HG03045 (cell line): ENCODE results near the gene NPDC1.

Experiments
- ATAC-seq: cut with Tn5 transposase; IDR thresholded peaks from one replicate; pipeline ENCODE4 v1.9.1; 2021; ENCODE audit warnings: mild to moderate bottlenecking, moderate library complexity; ENCODE audit not compliant: unreplicated experiment

NPDC1 gene

DNA sequence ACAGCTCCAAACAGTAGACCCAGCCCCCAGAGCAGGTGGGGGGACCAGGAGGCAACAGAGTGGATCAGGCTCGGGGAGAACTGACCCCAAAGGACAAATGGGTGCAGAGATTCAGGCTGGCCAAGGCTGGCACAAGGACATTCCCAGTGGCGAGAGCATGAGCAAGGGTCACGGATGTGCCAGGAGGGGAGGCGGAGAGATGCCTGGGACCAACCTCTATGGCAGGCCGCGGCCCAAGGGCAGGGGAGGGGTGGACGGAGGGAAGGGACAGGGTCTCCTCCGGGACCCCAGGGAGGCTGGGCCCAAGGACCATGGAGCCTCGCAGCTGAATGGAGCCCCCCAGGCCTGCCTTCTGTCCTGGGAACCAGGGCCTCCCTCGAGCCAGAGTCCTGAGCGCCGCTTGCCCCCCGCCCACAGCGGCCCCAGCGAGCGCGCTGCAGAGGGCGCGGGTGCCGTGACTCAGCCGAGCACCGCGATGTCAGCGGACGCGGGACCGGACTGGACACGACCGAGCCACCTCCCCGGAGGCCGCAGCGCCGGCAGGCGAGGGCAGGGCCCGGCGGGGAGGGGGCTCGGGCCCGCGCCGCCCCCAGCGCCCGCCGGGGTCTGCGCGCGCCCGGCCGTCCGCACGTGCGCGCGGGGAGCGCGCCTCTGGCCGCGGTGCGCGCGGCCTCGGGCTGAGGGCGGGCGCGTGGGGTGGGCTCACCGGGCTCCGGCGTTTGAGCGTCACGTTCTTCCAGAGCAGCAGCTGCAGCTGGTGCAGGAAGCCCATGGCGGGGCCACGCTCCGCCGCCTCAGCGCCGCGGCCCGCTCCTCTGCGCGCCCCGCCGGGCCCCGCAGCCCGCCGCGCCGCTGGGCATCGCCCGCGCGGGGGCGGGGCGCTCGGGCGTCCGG, 18.4 kb downstream of the NPDC1 start, which contains the start of gene ABCA2:
Gene ABCA2, minus strand, starts transcription at position 869 of the 894 bp plus-strand sequence. Its CDS starts 97 bp downstream, at position 772.
- no peak for ATAC-seq

GRCh38 chr9:137026828-137027227, 19.1 kb downstream of the NPDC1 start:
- ATAC-seq: no peak

DNA sequence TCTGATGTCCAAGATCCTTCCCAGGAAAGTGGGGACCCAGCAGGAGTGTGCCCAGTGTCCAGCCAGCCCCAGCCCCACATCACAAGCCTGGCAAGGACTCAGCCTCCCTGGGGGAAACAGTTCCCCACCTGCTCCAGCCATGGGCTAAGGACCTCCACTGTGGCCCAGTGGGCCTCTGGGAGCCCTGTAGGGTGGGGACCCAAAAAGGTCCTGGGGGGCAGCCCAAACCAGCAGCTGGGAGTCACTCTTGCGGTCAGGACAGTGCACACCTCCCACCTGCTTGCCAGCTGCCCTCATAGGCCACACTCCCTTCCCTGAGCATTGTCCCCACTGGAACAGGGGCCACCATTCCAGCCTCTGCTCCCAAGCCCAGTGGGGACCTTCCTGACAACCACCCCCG, 19.6 kb downstream of the NPDC1 start:
- no peak for ATAC-seq

DNA sequence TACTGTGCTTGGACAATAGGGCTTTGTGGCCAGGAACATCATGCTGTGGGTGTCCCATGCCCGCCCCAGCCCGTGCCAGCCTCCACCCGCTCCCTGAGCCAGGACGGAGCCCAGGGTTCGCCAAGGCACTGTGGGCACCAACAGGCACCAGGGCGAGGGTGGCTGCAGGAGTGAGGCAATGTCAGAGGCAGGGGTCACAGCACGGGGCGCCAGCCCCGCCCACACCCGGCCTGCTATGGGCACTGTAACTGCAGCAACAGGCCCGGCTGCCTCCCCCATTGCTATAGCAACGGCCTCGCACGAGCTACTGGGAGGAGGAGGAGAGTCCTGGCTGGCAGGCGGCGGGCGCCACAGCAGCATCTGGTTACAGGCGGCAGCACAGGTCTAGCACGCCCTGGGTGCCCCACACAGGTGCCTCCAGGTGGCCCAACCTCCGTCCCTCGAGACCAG, 20.4 kb downstream of the NPDC1 start:
- no peak for ATAC-seq

DNA sequence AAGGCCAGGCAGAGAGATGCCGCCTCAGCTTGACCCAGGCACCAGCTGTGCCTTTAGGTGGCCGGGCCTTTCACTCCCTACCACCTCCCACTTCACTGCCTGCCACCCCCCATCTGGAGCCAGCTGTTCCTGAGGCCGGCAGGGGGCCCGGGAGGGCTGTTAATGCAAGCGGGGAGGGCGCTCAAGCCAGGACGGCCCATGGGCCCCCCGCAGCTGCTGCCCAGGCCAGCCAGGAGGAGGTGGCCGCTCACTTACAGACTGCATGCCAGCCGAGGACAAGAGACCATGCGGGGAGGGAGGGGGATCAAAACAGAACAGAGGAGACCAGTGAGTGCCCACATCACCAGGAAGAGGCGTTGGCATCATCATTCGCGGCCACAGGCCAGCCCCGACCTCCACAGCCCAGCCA, 22.4 kb downstream of the NPDC1 start:
- no peak for ATAC-seq

GRCh38 chr9:137023157-137023556, 22.8 kb downstream of the NPDC1 start:
- no peak for ATAC-seq

GRCh38 chr9:137022662-137023008, 23.3 kb downstream of the NPDC1 start:
- ATAC-seq: no peak

- no peak for ATAC-seq
Measured at GRCh38 chr9:137021979-137022661, 23.9 kb downstream of the NPDC1 start.

DNA sequence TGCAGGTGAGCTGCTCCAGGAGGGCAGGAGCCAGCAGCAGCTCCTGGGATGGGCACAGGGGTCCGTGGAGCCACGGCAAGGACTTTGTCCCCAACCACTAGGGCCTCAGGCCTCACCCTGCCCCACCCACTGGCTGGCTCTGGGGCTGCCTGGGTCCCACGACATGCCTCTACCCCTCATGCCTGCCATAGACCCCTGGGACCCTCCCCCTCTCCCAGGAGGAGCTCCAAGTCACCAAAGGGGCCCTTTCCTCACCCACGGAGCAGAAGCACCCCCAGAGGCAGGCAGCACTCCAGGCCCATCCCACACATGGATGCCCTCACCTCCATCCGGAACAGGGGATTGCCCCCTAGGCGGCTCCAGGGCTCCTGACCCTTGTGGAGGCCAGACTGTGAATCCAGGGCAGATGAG, 24.4 kb downstream of the NPDC1 start:
- ATAC-seq: no peak

GRCh38 chr9:137020771-137021567, 25.0 kb downstream of the NPDC1 start:
- no peak for ATAC-seq

DNA sequence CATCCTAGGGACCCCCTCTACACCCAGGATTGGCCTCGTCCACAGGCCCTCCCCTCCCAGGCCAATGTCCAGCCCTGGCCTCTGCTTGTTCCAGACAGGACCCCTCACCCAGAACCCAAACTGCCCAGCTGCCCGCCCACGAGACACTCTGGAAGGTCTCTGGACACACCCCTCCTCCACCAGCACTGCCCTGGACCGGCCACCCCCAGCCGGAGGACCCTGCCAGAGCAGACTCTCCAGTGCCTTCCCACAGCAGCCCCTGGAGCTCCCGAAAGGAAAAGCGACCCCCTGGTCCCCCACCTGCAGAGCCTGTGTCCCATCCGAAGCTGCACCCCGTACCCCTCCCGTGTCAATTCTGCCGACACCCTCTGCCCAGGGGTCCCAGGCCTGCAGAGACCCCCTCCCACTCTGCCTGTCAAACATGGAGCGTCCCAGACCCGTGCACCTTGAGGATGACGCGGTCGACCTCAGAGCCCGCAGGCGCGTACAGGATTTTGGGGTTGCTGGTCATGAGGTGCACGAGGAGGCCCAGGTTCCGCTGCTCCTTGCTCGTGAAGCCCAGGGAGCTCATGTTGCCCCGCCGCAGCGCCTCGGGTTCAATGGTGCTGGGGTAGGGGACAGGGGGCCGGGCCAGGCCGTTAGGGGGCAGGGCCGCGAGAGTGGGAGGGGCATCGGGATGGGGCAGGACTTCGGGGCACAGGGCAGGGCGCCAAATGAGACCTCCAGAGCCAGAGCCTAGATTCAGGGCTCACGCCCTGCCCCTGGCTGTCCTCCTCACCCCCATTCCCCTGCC, 25.9 kb downstream of the NPDC1 start:
- no peak for ATAC-seq

DNA sequence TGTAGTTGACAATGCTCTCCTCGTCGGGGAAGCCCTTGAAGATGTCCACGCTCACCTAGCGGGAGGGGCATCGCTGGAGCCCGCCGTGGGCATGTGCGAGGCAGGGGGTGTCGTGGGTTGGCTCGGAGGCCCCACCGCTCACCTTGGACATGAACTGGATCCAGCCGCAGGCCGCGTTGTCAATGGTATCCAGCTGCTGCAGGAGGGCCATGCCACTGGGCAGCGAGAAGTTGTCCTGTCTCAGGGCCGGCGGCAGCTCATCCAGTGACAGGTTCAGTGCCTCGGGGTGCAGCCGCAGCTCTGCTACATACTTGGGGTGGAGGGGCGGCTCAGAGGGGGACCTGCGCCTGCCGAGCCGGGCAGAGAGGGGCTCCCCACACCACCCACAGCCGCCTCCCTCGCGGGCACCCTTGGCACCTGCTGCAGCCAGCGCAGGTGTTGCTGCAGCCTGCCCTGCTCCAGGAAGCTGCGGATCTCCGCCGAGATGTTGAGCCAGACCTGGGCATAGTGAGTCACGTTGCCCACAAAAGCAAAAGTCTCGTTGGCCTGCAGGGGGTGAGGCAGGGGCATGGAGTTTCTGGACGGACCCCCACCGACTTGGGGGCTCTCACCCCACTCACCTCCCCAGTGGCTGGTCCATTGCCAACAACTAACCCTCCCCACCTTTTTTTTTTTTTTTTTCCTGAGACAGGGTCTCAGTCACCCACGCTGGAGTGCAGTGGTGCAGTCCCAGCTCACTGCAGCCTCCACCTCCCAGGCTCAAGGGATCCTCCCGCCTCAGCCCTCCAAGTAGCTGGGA, 27.0 kb downstream of the NPDC1 start:
- ATAC-seq: no peak

DNA sequence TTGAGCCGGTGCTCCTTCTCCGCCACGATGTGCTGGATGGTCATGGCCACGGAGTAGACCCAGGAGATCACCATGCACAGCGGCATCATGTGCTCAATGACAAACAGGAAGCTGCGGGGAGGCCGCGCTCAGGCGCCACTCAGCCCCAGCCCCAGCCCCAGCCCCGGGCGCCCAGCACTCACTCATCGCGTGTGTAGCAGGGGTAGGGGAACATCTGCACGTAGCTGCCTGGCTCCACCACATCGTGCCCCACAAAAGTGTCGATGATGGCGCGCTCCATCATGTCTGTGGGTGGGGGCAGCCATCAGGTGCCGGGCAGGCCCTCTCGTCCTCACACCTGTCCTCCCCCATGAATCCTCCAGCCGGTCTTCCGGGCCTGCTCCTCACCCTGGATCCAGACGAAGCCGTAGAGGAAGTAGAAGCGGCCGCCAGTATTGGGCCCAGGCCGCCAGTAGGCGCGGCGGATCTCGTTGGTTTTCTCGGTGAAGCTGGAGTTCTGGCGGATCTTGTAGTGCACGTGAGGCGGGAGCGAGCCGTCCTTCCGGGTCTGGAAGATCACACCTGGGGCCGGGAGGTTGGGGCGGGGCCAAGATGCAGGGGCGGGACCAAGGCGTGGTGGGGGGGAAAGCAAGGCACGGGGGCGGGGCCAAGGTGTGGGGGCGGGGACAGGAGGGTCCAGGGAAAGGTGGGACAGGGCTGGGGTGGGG, 28.0 kb downstream of the NPDC1 start:
- no peak for ATAC-seq

DNA sequence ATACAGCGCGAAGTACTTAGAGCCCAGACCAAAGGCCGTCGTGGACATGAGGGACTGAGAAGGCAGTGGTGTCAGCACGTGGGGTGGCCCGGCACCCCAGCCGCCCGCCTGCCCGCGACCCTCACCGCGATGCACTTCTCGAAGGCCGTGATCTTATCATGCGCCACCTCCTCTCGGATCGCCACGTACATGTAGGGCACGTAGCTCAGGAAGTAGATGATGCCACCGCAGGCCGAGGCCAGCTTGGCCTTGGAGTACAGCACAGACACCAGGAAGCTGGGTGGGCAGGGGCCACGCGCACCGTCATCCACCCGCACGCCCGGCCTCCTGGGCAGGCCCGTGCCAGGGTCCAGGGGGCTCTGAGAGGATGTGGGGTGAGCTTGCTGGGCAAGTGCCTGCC, 28.9 kb downstream of the NPDC1 start:
- no peak for ATAC-seq

- no peak for ATAC-seq
Measured at GRCh38 chr9:137016436-137016835, 29.5 kb downstream of the NPDC1 start.

DNA sequence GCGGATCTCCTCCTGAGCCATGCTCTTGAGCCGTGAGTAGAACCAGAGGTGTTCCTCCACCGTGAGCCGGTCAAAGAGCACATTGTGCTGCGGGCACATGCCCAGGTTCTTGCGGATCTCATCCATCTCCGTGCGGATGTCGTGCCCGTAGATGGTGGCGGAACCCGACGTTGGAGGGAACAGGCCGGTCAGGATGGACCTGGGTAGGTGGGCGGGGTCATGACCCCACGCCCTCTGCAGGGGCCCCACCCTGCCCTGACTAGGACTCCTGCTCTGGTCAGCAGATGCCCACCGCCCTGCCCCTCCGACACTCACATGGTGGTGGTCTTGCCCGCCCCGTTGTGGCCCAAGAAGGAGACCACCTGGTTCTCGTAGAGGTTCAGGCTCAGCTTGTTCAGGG, 30.0 kb downstream of the NPDC1 start:
- ATAC-seq: no peak

GRCh38 chr9:137015540-137015930, 30.4 kb downstream of the NPDC1 start:
- ATAC-seq: no peak

DNA sequence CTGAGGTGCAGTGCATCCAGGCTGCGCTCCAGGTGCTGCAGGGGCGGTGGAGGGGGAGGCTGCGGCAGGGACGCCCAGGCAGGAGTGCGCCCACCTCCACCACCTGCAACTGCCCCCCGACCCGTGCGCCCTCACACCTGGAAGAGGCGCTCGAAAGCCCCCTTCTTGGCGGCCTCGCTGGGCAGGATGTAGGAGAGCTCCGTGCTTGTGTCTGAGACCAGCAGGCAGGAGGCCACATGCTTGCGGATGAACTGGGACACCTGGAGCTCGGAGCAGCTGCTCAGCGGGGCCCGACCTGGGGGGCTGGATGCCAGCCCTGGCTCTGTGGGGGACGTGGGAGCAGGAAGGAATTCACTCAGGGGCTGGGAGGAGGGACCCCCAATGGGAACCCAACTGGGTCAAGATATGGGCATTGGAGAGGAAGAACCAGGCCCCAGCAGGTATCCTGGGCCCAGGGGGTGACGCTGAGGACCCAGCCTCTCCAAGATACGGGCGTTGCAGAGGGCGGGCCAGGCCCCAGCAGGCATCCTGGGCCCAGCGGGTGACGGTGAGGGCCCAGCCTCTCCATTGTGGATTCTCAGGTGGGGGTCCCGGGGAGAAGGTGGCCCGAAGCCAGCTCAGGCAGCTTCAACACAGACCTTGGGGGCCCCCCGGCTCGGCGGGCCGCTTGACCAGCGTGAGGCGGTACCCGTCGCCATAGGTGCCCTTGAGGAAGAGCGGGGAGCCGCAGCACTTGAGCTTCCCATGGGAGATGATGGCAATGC, 31.0 kb downstream of the NPDC1 start:
- no peak for ATAC-seq
